Activated effector memory CD4-positive, alpha-beta T cell treated with anti-CD3 and anti-CD28 coated beads, Interleukin-2, amount 50 U/mL, for 16 hours (primary cell): ENCODE results near the gene OSBPL10.

Experiments used
- DNase-seq: peaks from one replicate; pipeline ENCODE4 v3.0.0-alpha.2; 2020

The OSBPL10 gene

GRCh38 chr3:31955581-31955980, 25.5 kb downstream of the OSBPL10 start:
- no peak for DNase-seq

GRCh38 chr3:31953636-31954035, 27.4 kb downstream of the OSBPL10 start:
- DNase-seq: no peak

- DNase-seq: no peak
Observed at GRCh38 chr3:31953091-31953490, 28.0 kb downstream of the OSBPL10 start.

- DNase-seq: no peak
Observed at GRCh38 chr3:31952205-31952604, 28.9 kb downstream of the OSBPL10 start.

- no peak for DNase-seq
Observed at GRCh38 chr3:31948280-31948679, 32.8 kb downstream of the OSBPL10 start.

GRCh38 chr3:31947671-31948091, 33.4 kb downstream of the OSBPL10 start:
- no peak for DNase-seq

GRCh38 chr3:31947162-31947561, 33.9 kb downstream of the OSBPL10 start:
- no peak for DNase-seq

GRCh38 chr3:31946484-31947081, 34.5 kb downstream of the OSBPL10 start:
- no peak for DNase-seq

- no peak for DNase-seq
Observed at GRCh38 chr3:31945738-31946052, 35.4 kb downstream of the OSBPL10 start.

GRCh38 chr3:31943041-31943440, 38.0 kb downstream of the OSBPL10 start:
- no peak for DNase-seq

- DNase-seq: no peak
Observed at GRCh38 chr3:31942446-31942845, 38.6 kb downstream of the OSBPL10 start.

GRCh38 chr3:31937225-31937624, 43.8 kb downstream of the OSBPL10 start:
- no peak for DNase-seq

- DNase-seq: no peak
Observed at GRCh38 chr3:31936420-31937060, 44.5 kb downstream of the OSBPL10 start.

GRCh38 chr3:31934866-31935265, 46.2 kb downstream of the OSBPL10 start:
- no peak for DNase-seq

GRCh38 chr3:31934018-31934417, 47.0 kb downstream of the OSBPL10 start:
- no peak for DNase-seq

- no peak for DNase-seq
Observed at GRCh38 chr3:31932990-31933389, 48.1 kb downstream of the OSBPL10 start.

GRCh38 chr3:31929826-31930502, 51.1 kb downstream of the OSBPL10 start:
- DNase-seq: no peak

- DNase-seq: no peak
Observed at GRCh38 chr3:31927811-31928210, 53.3 kb downstream of the OSBPL10 start.

- no peak for DNase-seq
Observed at GRCh38 chr3:31926543-31926942, 54.5 kb downstream of the OSBPL10 start.

GRCh38 chr3:31925271-31925630, 55.8 kb downstream of the OSBPL10 start:
- no peak for DNase-seq

GRCh38 chr3:31924610-31925270, 56.3 kb downstream of the OSBPL10 start:
- no peak for DNase-seq

GRCh38 chr3:31922962-31923361, 58.1 kb downstream of the OSBPL10 start:
- DNase-seq: no peak

GRCh38 chr3:31921837-31922236, 59.2 kb downstream of the OSBPL10 start:
- DNase-seq: no peak

GRCh38 chr3:31920310-31920709, 60.8 kb downstream of the OSBPL10 start:
- DNase-seq: no peak
